ENCODE measurements around the gene LASP1.
"Not testable (repeated sequence)": the region's sequence is repeated elsewhere in the genome, so short reads cannot be mapped to it uniquely, and the experiment has no call there.

LASP1 gene
- 153 to 240 (median 194) reads per million in 4 donors for total RNA-seq

- DNase-seq = peak; percentile 69 to 90 (median 77)
These were observed at the start of gene LASP1 for GRCh38 chr17:38869526-38870258. TSS of gene LASP1 (plus strand) at chr17:38870058. CDS start at chr17:38870190, 132 bp downstream.

GRCh38 chr17:38824899-38825761 is 44.7 kb upstream of the LASP1 start, which contains the start of gene CWC25:
TSS of gene CWC25 (minus strand) at chr17:38825321. CDS start at chr17:38825183, 138 bp downstream.
- DNase-seq = peak; percentile 81 to 98 (median 90)

- no peak for DNase-seq
These were observed 44.1 kb upstream of the LASP1 start for GRCh38 chr17:38825762-38826247.

- no peak for DNase-seq
These were observed 25.5 kb upstream of the LASP1 start for GRCh38 chr17:38844261-38844757.

- DNase-seq = no peak
These were observed 21.3 kb upstream of the LASP1 start for GRCh38 chr17:38848557-38848891.

GRCh38 chr17:38848939-38849605 is 20.8 kb upstream of the LASP1 start:
- DNase-seq = no peak

GRCh38 chr17:38850374-38850773 is 19.5 kb upstream of the LASP1 start:
- DNase-seq = no peak

- DNase-seq = no peak
These were observed 18.4 kb upstream of the LASP1 start for GRCh38 chr17:38851434-38851833.

- DNase-seq = peak in 1 of 5 donors; percentile 30
These were observed 17.0 kb upstream of the LASP1 start for GRCh38 chr17:38852771-38853291.

GRCh38 chr17:38853292-38854219 is 16.3 kb upstream of the LASP1 start, which contains the start of gene RPL23:
TSS of gene RPL23 (minus strand) at chr17:38853721. CDS start at chr17:38853710, 11 bp downstream.
- peak; percentile 78 to 96 (median 87) for DNase-seq

GRCh38 chr17:38855101-38855714 is 14.7 kb upstream of the LASP1 start:
- DNase-seq = not testable (repeated sequence)

GRCh38 chr17:38857271-38857670 is 12.6 kb upstream of the LASP1 start:
- DNase-seq = no peak

GRCh38 chr17:38861399-38861843 is 8.4 kb upstream of the LASP1 start:
- no peak for DNase-seq

- no peak for DNase-seq
These were observed 5.0 kb upstream of the LASP1 start for GRCh38 chr17:38864636-38865398.

GRCh38 chr17:38867179-38867967 is 2.5 kb upstream of the LASP1 start:
- peak in 4 of 5 donors; percentile 39 to 73 (median 62) for DNase-seq

- no peak for DNase-seq
These were observed 1.7 kb upstream of the LASP1 start for GRCh38 chr17:38867968-38868816.

- peak; percentile 58 to 87 (median 73) for DNase-seq
These were observed 887 bp upstream of the LASP1 start for GRCh38 chr17:38868817-38869525.
